ENCODE measurements around the gene EBF4.
"Not testable (repeated sequence)": the region's sequence is repeated elsewhere in the genome, so short reads cannot be mapped to it uniquely, and the experiment has no call there.

The EBF4 gene

DNA sequence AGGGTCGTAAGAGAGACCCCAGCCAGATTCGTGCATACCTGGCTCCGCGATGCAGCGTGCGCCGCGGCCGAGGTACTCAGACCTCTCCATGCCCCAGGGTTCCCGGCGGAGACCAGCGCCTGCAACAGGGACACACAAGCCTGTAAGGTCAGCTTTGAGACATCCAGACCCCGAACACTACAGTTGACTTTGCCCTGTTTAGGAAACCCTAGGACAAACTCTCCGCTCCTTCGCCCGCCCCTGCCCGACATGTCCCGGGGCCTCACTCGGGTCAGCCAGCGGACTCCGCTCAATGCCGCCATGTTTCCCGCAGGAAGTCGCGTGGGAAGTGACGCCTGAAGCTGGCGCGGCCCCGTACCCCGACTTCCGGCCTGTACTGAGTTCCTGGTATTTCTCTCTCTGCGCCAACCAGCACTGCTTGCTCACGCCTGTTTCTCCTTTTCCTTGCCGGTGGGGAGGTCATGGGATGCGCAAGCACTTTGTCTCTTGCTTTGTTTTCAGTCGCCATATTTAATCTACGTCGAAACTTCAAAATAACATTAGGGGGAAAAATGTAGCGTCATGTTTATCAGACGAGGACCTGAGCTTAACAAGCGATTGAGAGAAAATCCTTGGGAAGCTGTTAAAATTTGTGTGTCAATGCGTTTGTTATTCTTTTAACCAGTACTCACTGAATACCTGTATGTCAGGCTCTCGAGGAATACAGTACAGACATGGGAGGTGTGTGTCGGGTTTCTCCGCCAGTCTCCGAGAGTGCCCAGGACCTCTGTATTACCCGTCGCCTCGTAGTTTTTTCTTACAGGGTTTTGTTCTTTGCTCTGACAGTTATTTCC is 28.5 kb upstream of the EBF4 start, which contains the start of gene IDH3B:
IDH3B (minus strand) TSS at position 330 of the 833 bp plus-strand sequence; CDS start at position 302, 28 bp downstream.
- H3K36me3 ChIP-seq, result peaks cover 24% of the 10 kb centered on the region
- peak within 1 kb of the TSS; percentile 91 for H3K27ac ChIP-seq
- peaks cover 10 to 11% of the 10 kb centered on the region in 2 experiments for H3K4me1 ChIP-seq (ENCODE audit: control insufficient read depth in 1 of 2, insufficient read depth in 1 of 2, low read depth in 1 of 2, low read length in 1 of 2)
- H3K4me3 ChIP-seq (ENCODE audit: low read depth in 1 of 2, low read length in 1 of 2), result peak within 1 kb of the TSS; percentile 77 to 80
- TF ChIP-seq, protein P1, sequence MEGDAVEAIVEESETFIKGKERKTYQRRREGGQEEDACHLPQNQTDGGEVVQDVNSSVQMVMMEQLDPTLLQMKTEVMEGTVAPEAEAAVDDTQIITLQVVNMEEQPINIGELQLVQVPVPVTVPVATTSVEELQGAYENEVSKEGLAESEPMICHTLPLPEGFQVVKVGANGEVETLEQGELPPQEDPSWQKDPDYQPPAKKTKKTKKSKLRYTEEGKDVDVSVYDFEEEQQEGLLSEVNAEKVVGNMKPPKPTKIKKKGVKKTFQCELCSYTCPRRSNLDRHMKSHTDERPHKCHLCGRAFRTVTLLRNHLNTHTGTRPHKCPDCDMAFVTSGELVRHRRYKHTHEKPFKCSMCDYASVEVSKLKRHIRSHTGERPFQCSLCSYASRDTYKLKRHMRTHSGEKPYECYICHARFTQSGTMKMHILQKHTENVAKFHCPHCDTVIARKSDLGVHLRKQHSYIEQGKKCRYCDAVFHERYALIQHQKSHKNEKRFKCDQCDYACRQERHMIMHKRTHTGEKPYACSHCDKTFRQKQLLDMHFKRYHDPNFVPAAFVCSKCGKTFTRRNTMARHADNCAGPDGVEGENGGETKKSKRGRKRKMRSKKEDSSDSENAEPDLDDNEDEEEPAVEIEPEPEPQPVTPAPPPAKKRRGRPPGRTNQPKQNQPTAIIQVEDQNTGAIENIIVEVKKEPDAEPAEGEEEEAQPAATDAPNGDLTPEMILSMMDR (IDR thresholded peaks at IDR 0.05), result peak; percentile 14
- H3K27me3 ChIP-seq, result peaks cover 22% of the 10 kb centered on the region
- no peaks in the 10 kb centered on the region for H3K9me3 ChIP-seq

DNA sequence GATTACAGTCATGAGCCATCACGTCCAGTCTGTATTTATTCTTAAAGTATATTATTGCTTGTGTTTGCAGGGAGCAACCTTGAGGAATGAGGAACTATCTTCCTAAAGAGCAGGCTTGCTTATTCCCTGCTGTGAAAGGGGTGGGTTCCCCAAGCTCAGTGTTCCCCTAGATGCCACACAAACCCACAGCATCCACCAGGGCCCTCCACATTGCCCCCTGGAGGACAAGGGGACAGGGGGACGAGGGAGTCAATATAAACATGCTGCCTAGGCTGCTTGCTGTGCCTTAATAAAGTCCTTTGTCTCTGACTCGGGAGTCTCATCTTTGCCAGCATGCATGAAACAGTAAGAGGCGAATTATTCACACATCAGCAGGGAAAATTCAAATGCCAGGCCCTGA is 20.6 kb upstream of the EBF4 start:
- peaks cover 36% of the 10 kb centered on the region for H3K27me3 ChIP-seq
- TF ChIP-seq, protein P1 (IDR thresholded peaks at IDR 0.05), result no peak
- H3K27ac ChIP-seq, result no peak overlapping the region
- H3K4me1 ChIP-seq (ENCODE audit: control insufficient read depth in 1 of 2, insufficient read depth in 1 of 2, low read depth in 1 of 2, low read length in 1 of 2), result no peaks in the 10 kb centered on the region
- H3K36me3 ChIP-seq, result no peaks in the 10 kb centered on the region
- H3K4me3 ChIP-seq (ENCODE audit: low read depth in 1 of 2, low read length in 1 of 2), result no peak overlapping the region
- no peaks in the 10 kb centered on the region for H3K9me3 ChIP-seq

DNA sequence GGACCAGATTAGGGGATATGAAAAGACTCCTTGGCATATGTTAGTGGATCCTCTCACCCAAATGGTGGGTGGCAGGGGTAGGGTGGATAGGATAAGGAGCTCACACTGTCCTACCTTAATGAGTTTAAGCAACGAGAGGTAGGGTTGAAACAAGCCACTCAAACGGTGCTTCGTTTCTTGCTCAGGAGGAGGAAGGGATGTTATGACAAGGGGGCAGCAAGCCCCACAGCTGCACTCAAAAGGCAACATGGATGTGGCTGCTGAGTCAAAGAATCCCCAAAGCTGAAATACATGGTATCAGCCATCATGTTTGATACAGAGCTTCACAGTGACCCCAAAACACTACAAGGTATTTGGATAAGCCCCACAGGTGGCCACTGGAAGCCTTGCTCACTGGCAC is 20.1 kb upstream of the EBF4 start:
- TF ChIP-seq, protein P1 (IDR thresholded peaks at IDR 0.05), result no peak
- Histone ChIP-seq H3K4me1 (ENCODE audit: control insufficient read depth in 1 of 2, insufficient read depth in 1 of 2, low read depth in 1 of 2, low read length in 1 of 2) (no peaks in the 10 kb centered on the region), H3K4me3 (ENCODE audit: low read depth in 1 of 2, low read length in 1 of 2) (no peak overlapping the region), H3K36me3 (no peaks in the 10 kb centered on the region), H3K9me3 (no peaks in the 10 kb centered on the region), H3K27ac (no peak overlapping the region), H3K27me3 (peaks cover 36% of the 10 kb centered on the region)

DNA sequence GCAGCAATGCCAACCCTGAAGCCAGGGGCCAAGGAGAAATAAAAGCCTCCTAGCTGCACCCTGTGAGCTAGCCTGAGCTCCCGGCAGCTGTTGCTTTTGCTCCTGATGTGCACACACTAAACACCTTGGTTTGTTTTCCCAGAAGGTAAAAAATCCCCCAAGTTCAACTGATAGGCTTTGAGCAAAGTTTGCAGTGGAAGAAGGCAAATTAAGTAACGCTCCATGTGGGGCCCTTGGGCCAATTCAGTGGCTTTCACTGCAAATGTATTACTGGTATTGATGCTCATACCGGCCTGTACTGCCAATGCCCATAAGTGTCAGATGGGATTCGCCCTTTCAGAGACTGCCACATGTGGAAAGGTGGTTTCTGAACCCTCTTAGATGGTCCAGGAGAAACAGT is 19.1 kb upstream of the EBF4 start:
- Histone ChIP-seq H3K4me1 (ENCODE audit: control insufficient read depth in 1 of 2, insufficient read depth in 1 of 2, low read depth in 1 of 2, low read length in 1 of 2) (no peaks in the 10 kb centered on the region), H3K27me3 (peaks cover 26% of the 10 kb centered on the region), H3K4me3 (ENCODE audit: low read depth in 1 of 2, low read length in 1 of 2) (no peak overlapping the region), H3K36me3 (no peaks in the 10 kb centered on the region), H3K9me3 (no peaks in the 10 kb centered on the region), H3K27ac (no peak overlapping the region)
- TF ChIP-seq, protein P1 (IDR thresholded peaks at IDR 0.05), result no peak

- H3K27ac ChIP-seq, result no peak overlapping the region
- no peaks in the 10 kb centered on the region for H3K9me3 ChIP-seq
- H3K27me3 ChIP-seq, result no peaks in the 10 kb centered on the region
- no peaks in the 10 kb centered on the region for H3K36me3 ChIP-seq
- H3K4me1 ChIP-seq (ENCODE audit: control insufficient read depth in 1 of 2, insufficient read depth in 1 of 2, low read depth in 1 of 2, low read length in 1 of 2), result peaks cover 4 to 9% of the 10 kb centered on the region in 2 experiments
- TF ChIP-seq, protein P1 (IDR thresholded peaks at IDR 0.05), result no peak
- H3K4me3 ChIP-seq (ENCODE audit: low read depth in 1 of 2, low read length in 1 of 2), result no peak overlapping the region
Measured at GRCh38 chr20:2680046-2680445, 12.5 kb upstream of the EBF4 start.

GRCh38 chr20:2682040-2682439 is 10.5 kb upstream of the EBF4 start:
- H3K27me3 ChIP-seq; H3K4me3 ChIP-seq (ENCODE audit: low read depth in 1 of 2, low read length in 1 of 2); H3K9me3 ChIP-seq; H3K36me3 ChIP-seq: not testable (repeated sequence)
- peak overlapping the region; percentile 66 for H3K27ac ChIP-seq
- peaks cover 8 to 14% of the 10 kb centered on the region in 2 experiments for H3K4me1 ChIP-seq (ENCODE audit: control insufficient read depth in 1 of 2, insufficient read depth in 1 of 2, low read depth in 1 of 2, low read length in 1 of 2)

DNA sequence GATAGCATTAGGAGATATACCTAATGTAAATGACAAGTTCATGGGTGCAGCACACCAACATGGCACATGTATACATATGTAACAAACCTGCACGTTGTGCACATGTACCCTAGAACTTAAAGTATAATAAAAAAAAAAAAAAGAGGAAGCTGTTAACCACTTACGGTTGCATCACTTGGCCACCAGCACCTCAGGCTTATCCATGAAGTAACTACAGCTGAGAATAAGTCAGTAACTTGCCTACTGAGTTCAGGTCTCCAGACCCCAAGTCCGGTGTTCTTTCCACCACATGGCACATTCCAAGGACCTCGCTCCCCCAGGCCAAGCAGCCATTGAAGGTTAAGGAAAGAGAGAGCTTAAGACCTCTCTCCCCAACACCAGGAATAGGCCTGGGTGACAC is 7.8 kb upstream of the EBF4 start:
- peak overlapping the region; percentile 47 for H3K27ac ChIP-seq
- H3K36me3 ChIP-seq; H3K4me3 ChIP-seq (ENCODE audit: low read depth in 1 of 2, low read length in 1 of 2): not testable (repeated sequence)

More for the DNA sequence above, 7.8 kb upstream of the EBF4 start:
- Histone ChIP-seq H3K4me1 (ENCODE audit: control insufficient read depth in 1 of 2, insufficient read depth in 1 of 2, low read depth in 1 of 2, low read length in 1 of 2) (peaks cover 14 to 21% of the 10 kb centered on the region in 2 experiments), H3K27me3 (peaks cover 29% of the 10 kb centered on the region)
- H3K9me3 ChIP-seq, result not testable (repeated sequence)
